Globus pallidus (tissue), 1 donor: ENCODE measurements around the gene FAM229A.

Experiments used
- DNase-seq: peaks from one replicate; pipeline ENCODE4 v3.0.0-alpha.2; 2015; ENCODE audit warnings: low spot score

Gene FAM229A

GRCh38 chr1:32350785-32351398 is 11.4 kb downstream of the FAM229A start:
- DNase-seq: peak; percentile 67

- no peak for DNase-seq
Observed at GRCh38 chr1:32349211-32349708, 13.0 kb downstream of the FAM229A start.

- DNase-seq: no peak
Observed at GRCh38 chr1:32346532-32347157, 15.6 kb downstream of the FAM229A start.

GRCh38 chr1:32345289-32345827 is 16.9 kb downstream of the FAM229A start:
- no peak for DNase-seq

- no peak for DNase-seq
Observed at GRCh38 chr1:32342704-32343103, 19.6 kb downstream of the FAM229A start.

GRCh38 chr1:32341971-32342370 is 20.3 kb downstream of the FAM229A start:
- no peak for DNase-seq

GRCh38 chr1:32341186-32341757 is 21.0 kb downstream of the FAM229A start:
- peak; percentile 52 for DNase-seq

- DNase-seq: peak; percentile 46
Observed at GRCh38 chr1:32339363-32339978, 22.8 kb downstream of the FAM229A start.

GRCh38 chr1:32338637-32339145 is 23.6 kb downstream of the FAM229A start:
- no peak for DNase-seq

GRCh38 chr1:32337855-32338636 is 24.2 kb downstream of the FAM229A start:
- peak; percentile 97 for DNase-seq

- DNase-seq: peak; percentile 54
Observed at GRCh38 chr1:32336963-32337675, 25.2 kb downstream of the FAM229A start.

GRCh38 chr1:32336591-32336932 is 25.7 kb downstream of the FAM229A start:
- peak; percentile 43 for DNase-seq

GRCh38 chr1:32335790-32336590 is 26.3 kb downstream of the FAM229A start, which contains the start of gene MARCKSL1:
MARCKSL1 (minus strand) TSS chr1:32336233; CDS start chr1:32336033, 200 bp downstream.
- DNase-seq: peak; percentile 89

- DNase-seq: no peak
Observed at GRCh38 chr1:32335535-32335789, 26.8 kb downstream of the FAM229A start.

- peak; percentile 47 for DNase-seq
Observed at GRCh38 chr1:32334864-32335534, 27.3 kb downstream of the FAM229A start.

GRCh38 chr1:32334274-32334861 is 27.9 kb downstream of the FAM229A start:
- DNase-seq: no peak

- DNase-seq: no peak
Observed at GRCh38 chr1:32333251-32333963, 28.9 kb downstream of the FAM229A start.

- DNase-seq: peak; percentile 82
Observed at GRCh38 chr1:32332290-32333079, 29.8 kb downstream of the FAM229A start.
